ENCODE data around the gene NOXRED1. TPM values are rescaled to one million over a fixed set of nuclear protein-coding genes. Genes with fewer than 3 reads are reported as not detected.

The NOXRED1 gene
- total and polyA plus RNA-seq, 10 of the 15 experiments (the other 5 are each of a cell fraction or from before 2014, with no cell fraction given) = 0.06 to 0.62 (median 0.14) TPM

DNA sequence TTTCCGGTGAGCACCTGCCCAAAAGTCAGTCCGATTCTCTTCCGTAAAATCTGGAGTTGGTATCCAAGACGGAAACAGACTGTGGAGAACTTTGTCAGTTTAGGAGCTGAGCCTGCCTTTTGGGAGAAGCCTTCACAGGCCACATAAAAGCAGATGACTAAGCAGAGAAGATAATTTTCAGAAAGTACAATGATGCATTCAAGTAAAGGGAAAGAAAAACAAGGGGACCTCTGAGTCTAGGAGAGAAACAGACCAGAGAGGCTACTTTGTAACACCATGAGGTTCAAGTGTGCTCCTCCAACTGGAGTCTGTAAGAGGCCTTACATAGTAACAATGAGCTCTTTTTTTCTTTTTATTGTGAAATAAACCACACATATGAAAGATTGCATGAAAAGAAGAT is 67.5 kb downstream of the NOXRED1 start:
- BruUV-seq (replicated peaks) = no TSS peak
- Histone ChIP-seq H3K9ac (ENCODE audit: control insufficient read depth, insufficient read depth, low read length) (no peak overlapping the region), H3K27ac (ENCODE audit: control insufficient read depth, insufficient read depth) (no peak overlapping the region), H2AFZ (ENCODE audit: control insufficient read depth, low read depth, low read length) (no peak overlapping the region), H3K36me3 (ENCODE audit: control insufficient read depth in 2 of 2, insufficient read depth in 2 of 2, low read length in 1 of 2) (0 out of 4 replicates have a peak, but pooled peaks cover 0 to under 1% of the 10 kb centered on the region in 2 experiments), H3K79me2 (ENCODE audit: control insufficient read depth, insufficient read depth, low read length) (no peaks in the 10 kb centered on the region; the same call in none of the 2 replicates), H3K4me1 (ENCODE audit: control insufficient read depth, insufficient read depth, low read length) (no peaks in the 10 kb centered on the region), H3K4me3 (no peak overlapping the region), H3K27me3 (replicated peaks in 1 of 2; ENCODE audit: control insufficient read depth in 2 of 2, insufficient read depth in 2 of 2, low read length in 1 of 2) (no peaks in the 10 kb centered on the region), H3K4me2 (ENCODE audit: control insufficient read depth, insufficient read depth) (no peak overlapping the region), H4K20me1 (ENCODE audit: control insufficient read depth, insufficient read depth) (no peaks in the 10 kb centered on the region), H3K9me3 (replicated peaks; ENCODE audit: control insufficient read depth, insufficient read depth, low read length) (no peaks in the 10 kb centered on the region)
- CTCF ChIA-PET = interaction anchor here (0.6 kb wide), 1 partner anchor 425 kb away, joined by 3 read pairs; no protein-coding TSS in a partner anchor
- SMC1A ChIA-PET (ENCODE audit: uncharacterized antibody, unreplicated experiment) = interaction anchor here (0.6 to 1.1 kb wide), 4 partner anchors 15 to 554 kb away, joined by 3 read pairs; no protein-coding TSS in a partner anchor
- RAD21 ChIA-PET (ENCODE audit: unreplicated experiment) = interaction anchor here (1.0 kb wide), 1 partner anchor 9 kb away, joined by 3 read pairs; no protein-coding TSS in a partner anchor
- POLR2A ChIA-PET = no interaction called here
- no peak for TF ChIP-seq NR2C2 (IDR thresholded peaks at IDR 0.05; ENCODE audit: borderline replicate concordance, control insufficient read depth, insufficient read length, low read depth)
- FAIRE-seq (no peak), DNase-seq (ENCODE audit: low read depth, low spot score) (no peak), ATAC-seq (no peak)
- 100% methylated on average over 4 of the region's 4 CpGs for whole genome bisulfite sequencing (ENCODE audit: insufficient coverage, insufficient replicate concordance, low lambda C conversion rate, missing lambda C conversion rate)
- intact Hi-C loops (cut with micrococcal nuclease; ENCODE audit: unreplicated experiment) = no loop called here
- in situ Hi-C loops (cut with MboI) = no loop called here

DNA sequence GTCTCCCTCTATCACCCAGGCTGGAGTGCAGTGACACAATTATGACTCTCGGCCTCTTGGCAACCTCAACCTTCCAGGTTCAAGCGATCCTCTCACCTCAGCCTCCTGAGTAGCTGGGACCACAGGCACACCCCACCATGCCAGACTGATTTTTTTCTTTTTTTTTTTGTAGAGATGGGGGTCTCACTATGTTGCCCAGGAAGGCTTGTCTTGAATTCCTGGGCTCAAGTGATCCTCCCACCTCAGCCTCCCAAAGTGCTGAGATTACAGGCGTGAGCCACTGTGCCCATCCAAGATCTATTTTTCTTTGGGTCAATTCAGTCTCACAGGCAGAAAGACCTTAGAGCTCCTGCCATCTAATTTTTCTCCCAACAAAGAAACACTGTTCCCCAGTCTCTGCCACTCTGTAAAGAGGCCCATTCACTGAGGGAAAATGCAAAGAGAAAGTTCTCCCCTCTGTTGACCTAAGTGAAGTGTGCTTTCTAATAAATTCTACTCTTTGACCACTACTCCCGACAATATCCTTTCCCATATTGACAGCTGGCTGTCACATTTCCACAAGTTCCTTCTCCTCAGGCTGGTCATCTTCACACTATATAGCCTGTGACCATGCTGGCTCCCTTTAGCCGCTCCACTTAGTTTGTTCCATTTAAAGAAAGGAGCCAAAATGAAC is 69.7 kb downstream of the NOXRED1 start:
- 87% methylated on average over 5 of the region's 5 CpGs for WGBS (ENCODE audit: insufficient coverage, insufficient replicate concordance, low lambda C conversion rate, missing lambda C conversion rate)
- Histone ChIP-seq H3K4me2 (ENCODE audit: control insufficient read depth, insufficient read depth) (no peak overlapping the region), H3K27ac (ENCODE audit: control insufficient read depth, insufficient read depth) (no peak overlapping the region), H3K9me3 (replicated peaks; ENCODE audit: control insufficient read depth, insufficient read depth, low read length) (no peaks in the 10 kb centered on the region), H4K20me1 (ENCODE audit: control insufficient read depth, insufficient read depth) (no peaks in the 10 kb centered on the region), H3K36me3 (ENCODE audit: control insufficient read depth in 2 of 2, insufficient read depth in 2 of 2, low read length in 1 of 2) (peaks cover 0 to 13% of the 10 kb centered on the region in 2 experiments; a peak in 3 of 4 replicates), H3K27me3 (replicated peaks in 1 of 2; ENCODE audit: control insufficient read depth in 2 of 2, insufficient read depth in 2 of 2, low read length in 1 of 2) (no peaks in the 10 kb centered on the region), H3K4me1 (ENCODE audit: control insufficient read depth, insufficient read depth, low read length) (no peaks in the 10 kb centered on the region), H3K9ac (ENCODE audit: control insufficient read depth, insufficient read depth, low read length) (no peak overlapping the region), H2AFZ (ENCODE audit: control insufficient read depth, low read depth, low read length) (no peak overlapping the region), H3K4me3 (no peak overlapping the region), H3K79me2 (ENCODE audit: control insufficient read depth, insufficient read depth, low read length) (no peaks in the 10 kb centered on the region; the same call in none of the 2 replicates)
- no peak for FAIRE-seq
- in situ Hi-C loops (cut with MboI) = no loop called here
- SMC1A ChIA-PET (ENCODE audit: uncharacterized antibody, unreplicated experiment) = no interaction called here
- no peak for ATAC-seq
- BruUV-seq (replicated peaks) = no TSS peak
- CTCF ChIA-PET = interaction anchor here (1.0 kb wide), 1 partner anchor 37 kb away, joined by 4 read pairs; no protein-coding TSS in a partner anchor
- POLR2A ChIA-PET = interaction anchor here (0.7 kb wide), 1 partner anchor 198 kb away, joined by 4 read pairs; no protein-coding TSS in a partner anchor
- DNase-seq (ENCODE audit: low read depth, low spot score) = no peak
- RAD21 ChIA-PET (ENCODE audit: unreplicated experiment) = interaction anchor here (0.6 kb wide), 1 partner anchor 1043 kb away, joined by 3 read pairs; no protein-coding TSS in a partner anchor
- intact Hi-C loops (cut with micrococcal nuclease; ENCODE audit: unreplicated experiment) = no loop called here
- no peak for TF ChIP-seq RFX5 (IDR thresholded peaks at IDR 0.05; ENCODE audit: low read depth, low read length)
- TF ChIP-seq TBL1XR1 (IDR thresholded peaks at IDR 0.05; ENCODE audit: low read depth, low read length) = no peak
- TF ChIP-seq, protein P1, sequence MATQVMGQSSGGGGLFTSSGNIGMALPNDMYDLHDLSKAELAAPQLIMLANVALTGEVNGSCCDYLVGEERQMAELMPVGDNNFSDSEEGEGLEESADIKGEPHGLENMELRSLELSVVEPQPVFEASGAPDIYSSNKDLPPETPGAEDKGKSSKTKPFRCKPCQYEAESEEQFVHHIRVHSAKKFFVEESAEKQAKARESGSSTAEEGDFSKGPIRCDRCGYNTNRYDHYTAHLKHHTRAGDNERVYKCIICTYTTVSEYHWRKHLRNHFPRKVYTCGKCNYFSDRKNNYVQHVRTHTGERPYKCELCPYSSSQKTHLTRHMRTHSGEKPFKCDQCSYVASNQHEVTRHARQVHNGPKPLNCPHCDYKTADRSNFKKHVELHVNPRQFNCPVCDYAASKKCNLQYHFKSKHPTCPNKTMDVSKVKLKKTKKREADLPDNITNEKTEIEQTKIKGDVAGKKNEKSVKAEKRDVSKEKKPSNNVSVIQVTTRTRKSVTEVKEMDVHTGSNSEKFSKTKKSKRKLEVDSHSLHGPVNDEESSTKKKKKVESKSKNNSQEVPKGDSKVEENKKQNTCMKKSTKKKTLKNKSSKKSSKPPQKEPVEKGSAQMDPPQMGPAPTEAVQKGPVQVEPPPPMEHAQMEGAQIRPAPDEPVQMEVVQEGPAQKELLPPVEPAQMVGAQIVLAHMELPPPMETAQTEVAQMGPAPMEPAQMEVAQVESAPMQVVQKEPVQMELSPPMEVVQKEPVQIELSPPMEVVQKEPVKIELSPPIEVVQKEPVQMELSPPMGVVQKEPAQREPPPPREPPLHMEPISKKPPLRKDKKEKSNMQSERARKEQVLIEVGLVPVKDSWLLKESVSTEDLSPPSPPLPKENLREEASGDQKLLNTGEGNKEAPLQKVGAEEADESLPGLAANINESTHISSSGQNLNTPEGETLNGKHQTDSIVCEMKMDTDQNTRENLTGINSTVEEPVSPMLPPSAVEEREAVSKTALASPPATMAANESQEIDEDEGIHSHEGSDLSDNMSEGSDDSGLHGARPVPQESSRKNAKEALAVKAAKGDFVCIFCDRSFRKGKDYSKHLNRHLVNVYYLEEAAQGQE (IDR thresholded peaks at IDR 0.05; ENCODE audit: low read depth, low read length) = no peak
- no peak for TF ChIP-seq KAT2A (conservative IDR thresholded peaks at IDR 0.05; ENCODE audit: control insufficient read depth, low read depth, low read length)
- no peak for TF ChIP-seq MEF2B (IDR thresholded peaks at IDR 0.05; ENCODE audit: partially characterized antibody, poor library complexity, severe bottlenecking)
- TF ChIP-seq FOXM1 (IDR thresholded peaks at IDR 0.05; ENCODE audit: low read depth, low read length) = no peak
- no peak for TF ChIP-seq ASH2L (IDR thresholded peaks at IDR 0.05; ENCODE audit: borderline replicate concordance, low read depth)
- TF ChIP-seq HDAC6 (IDR thresholded peaks at IDR 0.05; ENCODE audit: unreplicated experiment) = no peak
- TF ChIP-seq MEF2A (IDR thresholded peaks at IDR 0.05; ENCODE audit: insufficient read depth, low read depth, low read length) = no peak
- no peak for TF ChIP-seq JUND (IDR thresholded peaks at IDR 0.05; ENCODE audit: low read depth, low read length)
- TF ChIP-seq DPF2 (IDR thresholded peaks at IDR 0.05) = no peak
- no peak for TF ChIP-seq CBFB (IDR thresholded peaks at IDR 0.05; ENCODE audit: low read depth)
- TF ChIP-seq CREB1 (IDR thresholded peaks at IDR 0.05; ENCODE audit: low read depth) = no peak

Data from GM12878 (cell line).